OCI-LY7 (cell line): ENCODE results near the gene CRY2.

Experiments used
- CTCF ChIP-seq: fragments of 200-600 bp; sonication (generic); conservative IDR thresholded peaks from 2 replicates; pipeline ENCODE4 v1.5.1; 2014; ENCODE audit warnings: mild to moderate bottlenecking, antibody characterized with exemption, low read length, moderate library complexity, mixed read lengths
- EZH2phosphoT487 ChIP-seq: fragments of 200-600 bp; sonication (generic); IDR thresholded peaks from 2 replicates; pipeline ENCODE4 v1.6.1; 2018; ENCODE audit warnings: low read depth, borderline replicate concordance, mild to moderate bottlenecking, mixed run types, antibody characterized with exemption, low read length, moderate library complexity, mixed read lengths

DNA sequence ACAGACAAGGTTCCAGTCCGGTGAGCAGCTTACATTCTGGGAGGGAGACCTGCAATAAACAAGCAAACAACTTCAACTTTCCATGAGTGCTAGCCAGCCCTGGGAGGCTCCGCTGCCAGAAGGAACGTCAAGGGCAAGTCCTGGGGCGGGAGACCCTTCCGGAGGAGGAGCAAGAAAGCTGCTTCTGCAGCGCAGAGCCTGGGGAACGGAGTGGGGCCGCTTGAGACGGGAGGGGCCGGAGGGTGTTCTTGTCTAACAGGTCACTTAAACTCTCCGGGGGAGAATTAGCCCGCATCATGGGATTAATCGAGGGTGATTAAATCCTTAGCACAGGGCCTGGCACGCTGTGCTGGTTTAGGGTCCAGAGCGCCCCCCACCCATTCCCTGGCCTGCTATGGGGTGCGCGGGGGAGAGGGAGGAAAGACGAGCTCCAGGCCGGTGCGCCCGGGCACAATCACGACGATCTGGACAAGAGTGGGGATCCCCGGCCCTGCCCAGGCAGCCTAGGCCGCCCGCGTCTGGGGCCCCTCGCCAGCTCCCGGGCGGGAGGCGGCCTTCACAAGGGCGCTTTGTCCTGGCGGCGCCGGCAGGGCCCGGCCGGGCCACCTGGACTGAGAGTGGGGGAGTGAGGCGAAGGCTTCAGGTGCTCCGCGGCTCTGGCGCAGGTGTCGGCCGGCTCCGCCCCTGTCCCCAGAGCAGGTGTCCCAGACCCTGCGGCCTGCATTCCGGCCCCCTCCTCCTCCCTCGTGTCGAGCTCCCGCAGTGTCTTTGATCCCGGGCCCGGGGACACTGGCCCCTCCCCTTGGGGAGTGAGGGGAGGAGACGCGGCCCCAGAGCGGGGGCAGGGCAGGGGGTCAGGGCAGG lies 74.5 kb downstream of the CRY2 start:
- TF ChIP-seq CTCF = no peak
- TF ChIP-seq EZH2phosphoT487 = no peak
